Left ventricle myocardium inferior (tissue), 1 donor: ENCODE results near the gene C19orf38. TPM values are rescaled to one million over a fixed set of nuclear protein-coding genes. Genes with fewer than 3 reads are reported as not detected.

Source experiments
- DNase-seq: peaks from one replicate; pipeline ENCODE4 v3.0.0-alpha.2; 2020
- H3K27ac ChIP-seq: fragments of 200-600 bp; replicated peaks from 2 replicates; pipeline ENCODE4 v1.8.0; 2021
- H3K27me3 ChIP-seq: fragments of 200-600 bp; 2 replicates; pipeline ENCODE4 v1.8.0; 2021; ENCODE audit warnings: low read depth
- H3K36me3 ChIP-seq: fragments of 200-600 bp; 2 replicates; pipeline ENCODE4 v1.8.0; 2021
- H3K4me1 ChIP-seq: fragments of 200-600 bp; 2 replicates; pipeline ENCODE4 v1.8.0; 2021
- H3K4me3 ChIP-seq: fragments of 200-600 bp; 2 replicates; pipeline ENCODE4 v1.8.0; 2021; ENCODE audit warnings: mild to moderate bottlenecking, moderate library complexity
- H3K9me3 ChIP-seq: fragments of 200-600 bp; replicated peaks from 2 replicates; pipeline ENCODE4 v1.8.0; 2021
- intact Hi-C: fragments of 100-400 bp; cut with micrococcal nuclease; formaldehyde crosslinking; loops from one replicate; pipeline ENCODE4 v1.11.0; 2022
- total RNA-seq: library from RNA; stranded (reverse); fragmentation: NEBNext Ultra II Directional; extraction: Animal tissue kit (Norgen Biotek cat#: 25700); gene quantifications from one replicate; pipeline ENCODE4 v1.2.1, GENCODE V29; 2021
- TF ChIP-seq, protein P1 (sequence below): fragments of 200-600 bp; IDR thresholded peaks from 2 replicates; pipeline ENCODE4 v1.8.0; 2021; ENCODE audit warnings: antibody characterized with exemption, mild to moderate bottlenecking, borderline replicate concordance
- donor health status: DM: no; HTN: yes; CAD: no; lungs with severe emphysema.

The C19orf38 gene
- total RNA-seq, 1 donor from 2014 or later, result 0.47 TPM

DNA sequence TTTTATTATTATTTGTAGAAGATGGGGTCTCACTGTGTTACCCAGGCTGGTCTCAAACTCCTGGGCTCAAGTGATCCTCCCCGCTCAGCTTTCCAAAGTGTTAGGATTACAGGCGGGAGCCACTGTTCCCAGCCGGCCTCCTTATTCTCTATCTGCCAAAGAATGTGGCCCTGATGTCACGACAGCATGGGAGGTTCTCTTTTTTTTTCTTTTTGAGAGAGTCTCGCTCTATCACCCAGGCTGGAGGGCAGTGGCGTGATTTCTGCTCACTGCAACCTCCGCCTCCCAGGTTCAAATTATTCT is 46.6 kb downstream of the C19orf38 start:
- Histone ChIP-seq H3K4me3 (no peak overlapping the region), H3K36me3 (no peaks in the 10 kb centered on the region), H3K27ac (no peak overlapping the region), H3K27me3 (no peaks in the 10 kb centered on the region), H3K9me3 (no peaks in the 10 kb centered on the region), H3K4me1 (peaks cover 78% of the 10 kb centered on the region)
- intact Hi-C loops, result no loop called here
- DNase-seq, result no peak
- TF ChIP-seq, protein P1, sequence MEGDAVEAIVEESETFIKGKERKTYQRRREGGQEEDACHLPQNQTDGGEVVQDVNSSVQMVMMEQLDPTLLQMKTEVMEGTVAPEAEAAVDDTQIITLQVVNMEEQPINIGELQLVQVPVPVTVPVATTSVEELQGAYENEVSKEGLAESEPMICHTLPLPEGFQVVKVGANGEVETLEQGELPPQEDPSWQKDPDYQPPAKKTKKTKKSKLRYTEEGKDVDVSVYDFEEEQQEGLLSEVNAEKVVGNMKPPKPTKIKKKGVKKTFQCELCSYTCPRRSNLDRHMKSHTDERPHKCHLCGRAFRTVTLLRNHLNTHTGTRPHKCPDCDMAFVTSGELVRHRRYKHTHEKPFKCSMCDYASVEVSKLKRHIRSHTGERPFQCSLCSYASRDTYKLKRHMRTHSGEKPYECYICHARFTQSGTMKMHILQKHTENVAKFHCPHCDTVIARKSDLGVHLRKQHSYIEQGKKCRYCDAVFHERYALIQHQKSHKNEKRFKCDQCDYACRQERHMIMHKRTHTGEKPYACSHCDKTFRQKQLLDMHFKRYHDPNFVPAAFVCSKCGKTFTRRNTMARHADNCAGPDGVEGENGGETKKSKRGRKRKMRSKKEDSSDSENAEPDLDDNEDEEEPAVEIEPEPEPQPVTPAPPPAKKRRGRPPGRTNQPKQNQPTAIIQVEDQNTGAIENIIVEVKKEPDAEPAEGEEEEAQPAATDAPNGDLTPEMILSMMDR, result no peak

DNA sequence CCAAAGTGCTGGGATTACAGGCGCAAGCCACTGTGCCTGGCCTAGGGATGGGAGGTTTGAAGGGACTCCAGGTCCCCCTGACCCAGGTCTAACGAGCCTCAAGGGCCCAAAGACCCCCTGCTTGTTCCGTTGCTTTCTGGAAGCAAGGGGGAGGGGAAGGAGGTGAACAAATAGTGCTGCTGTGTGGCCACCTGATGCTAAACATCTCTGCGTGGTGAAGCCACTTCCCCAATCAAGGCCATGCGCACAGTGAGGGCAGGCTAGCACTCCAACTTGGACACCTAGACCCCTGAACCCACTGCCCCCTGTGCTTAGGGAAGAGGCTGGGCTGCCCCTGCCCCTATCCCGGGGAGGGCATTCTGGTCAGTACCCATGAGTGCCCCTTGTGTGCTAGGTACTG is 47.1 kb downstream of the C19orf38 start:
- intact Hi-C loops, result no loop called here
- no peak for DNase-seq
- no peak overlapping the region for H3K4me3 ChIP-seq
- H3K36me3 ChIP-seq, result no peaks in the 10 kb centered on the region
- H3K9me3 ChIP-seq, result no peaks in the 10 kb centered on the region
- no peak overlapping the region for H3K27ac ChIP-seq
- H3K27me3 ChIP-seq, result no peaks in the 10 kb centered on the region
- H3K4me1 ChIP-seq, result peaks cover 83% of the 10 kb centered on the region
- TF ChIP-seq, protein P1, result no peak

- H3K36me3 ChIP-seq, result no peaks in the 10 kb centered on the region
- TF ChIP-seq, protein P1, result no peak
- no peaks in the 10 kb centered on the region for H3K9me3 ChIP-seq
- intact Hi-C loops, result no loop called here
- no peaks in the 10 kb centered on the region for H3K27me3 ChIP-seq
- H3K4me1 ChIP-seq, result peaks cover 83% of the 10 kb centered on the region
- H3K4me3 ChIP-seq, result no peak overlapping the region
- H3K27ac ChIP-seq, result no peak overlapping the region
- no peak for DNase-seq
Measured at GRCh38 chr19:10895920-10896319, 47.7 kb downstream of the C19orf38 start.

DNA sequence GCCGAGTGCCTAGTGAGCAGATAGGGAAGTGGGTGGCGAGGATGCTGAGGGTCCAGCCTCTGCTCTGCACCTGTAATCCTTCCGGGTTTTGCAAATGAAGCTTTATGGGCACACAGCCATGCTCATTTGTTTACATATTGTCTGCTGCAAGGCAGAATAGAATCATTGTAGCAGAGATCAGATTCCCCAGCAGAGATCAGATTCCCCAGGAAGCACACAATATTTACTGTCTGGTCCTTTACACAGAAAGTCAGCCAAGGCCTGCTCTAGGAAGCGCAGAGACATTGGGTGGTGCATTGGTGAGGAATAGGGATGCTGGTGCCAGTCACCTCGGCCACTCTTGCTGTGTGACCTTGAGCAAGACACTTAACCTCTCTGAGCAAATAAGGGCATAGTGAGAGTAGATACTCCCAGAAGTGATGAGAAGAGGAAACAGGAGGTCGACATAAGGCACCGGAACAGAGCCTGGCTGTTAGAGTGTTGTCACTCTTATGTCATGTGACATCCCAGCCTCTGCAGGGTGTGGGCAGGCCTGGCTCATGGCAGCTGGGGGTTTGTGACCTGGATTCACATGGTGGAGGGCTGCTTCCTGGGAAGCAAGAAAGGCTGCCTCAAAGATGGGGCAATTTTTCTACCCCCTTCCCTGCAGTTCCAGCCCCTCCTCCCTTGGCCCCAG is 48.8 kb downstream of the C19orf38 start:
- Histone ChIP-seq H3K9me3 (no peaks in the 10 kb centered on the region), H3K27ac (no peak overlapping the region), H3K27me3 (no peaks in the 10 kb centered on the region), H3K36me3 (no peaks in the 10 kb centered on the region), H3K4me1 (peaks cover 83% of the 10 kb centered on the region), H3K4me3 (no peak overlapping the region)
- TF ChIP-seq, protein P1, result no peak
- no peak for DNase-seq
- intact Hi-C loops, result no loop called here

DNA sequence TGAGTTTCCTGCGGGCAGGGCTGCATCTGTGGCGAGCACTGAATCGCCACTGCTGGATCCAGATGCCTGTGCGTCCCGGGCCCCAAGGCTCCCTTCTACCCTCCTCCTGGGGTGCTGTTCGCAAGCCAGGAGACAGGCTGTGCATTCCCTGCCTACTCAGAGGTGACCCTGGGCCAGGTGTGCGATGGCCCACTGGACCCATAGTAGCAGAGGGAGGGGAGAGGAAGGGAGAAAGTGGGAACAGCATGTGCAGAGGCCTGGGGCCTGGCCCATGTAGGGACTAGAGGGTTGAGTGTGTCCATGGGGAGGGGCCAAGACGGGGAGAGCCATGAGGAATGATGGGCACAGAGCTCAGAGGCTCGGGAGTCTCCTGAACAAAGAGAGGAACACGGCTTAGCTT is 50.4 kb downstream of the C19orf38 start:
- intact Hi-C loops, result no loop called here

More for the DNA sequence above, 50.4 kb downstream of the C19orf38 start:
- no peak for DNase-seq
- Histone ChIP-seq H3K27me3 (no peaks in the 10 kb centered on the region), H3K27ac (peak overlapping the region; percentile 66), H3K4me3 (no peak overlapping the region), H3K4me1 (peaks cover 69% of the 10 kb centered on the region), H3K9me3 (peaks cover 13% of the 10 kb centered on the region), H3K36me3 (no peaks in the 10 kb centered on the region)
- TF ChIP-seq, protein P1, result no peak
